Retinal pigment epithelial cell (primary cell): Measurements from ENCODE around the gene CTDSP2.

ENCODE experiments used
- DNase-seq: peaks from one replicate; pipeline ENCODE4 v3.0.0-alpha.2; 2010; ENCODE audit warnings: low read depth
- H3K4me3 ChIP-seq: 2 replicates; pipeline ENCODE4 v1.5.1; 2011; ENCODE audit warnings: mild to moderate bottlenecking, low read length, control low read depth, moderate library complexity
- TF ChIP-seq, protein P1 (sequence below): conservative IDR thresholded peaks from 2 replicates; pipeline ENCODE4 v1.5.1; 2011; ENCODE audit warnings: low read depth, low read length, control low read depth, inconsistent platforms

The CTDSP2 gene

DNA sequence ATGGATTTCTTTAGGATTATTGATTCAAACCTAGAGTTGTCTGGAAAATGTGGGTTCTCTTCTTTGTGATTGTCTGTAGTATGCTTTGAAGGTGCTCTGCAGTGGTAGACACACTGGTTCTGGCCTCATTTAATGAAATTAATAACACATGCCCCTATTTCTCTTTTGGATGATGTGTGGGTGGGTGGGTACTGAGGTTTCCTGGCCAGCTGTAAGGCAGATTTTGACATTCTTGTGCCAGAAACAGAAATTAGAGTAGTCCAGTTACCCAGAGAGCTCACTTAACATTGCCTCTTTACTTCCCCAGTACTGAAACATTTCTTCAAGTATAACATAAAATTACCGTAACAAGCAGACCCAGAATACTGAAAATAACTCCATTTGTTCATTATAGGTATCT, 49.5 kb downstream of the CTDSP2 start:
- DNase-seq, result no peak
- H3K4me3 ChIP-seq, result no peak overlapping the region
- TF ChIP-seq, protein P1, sequence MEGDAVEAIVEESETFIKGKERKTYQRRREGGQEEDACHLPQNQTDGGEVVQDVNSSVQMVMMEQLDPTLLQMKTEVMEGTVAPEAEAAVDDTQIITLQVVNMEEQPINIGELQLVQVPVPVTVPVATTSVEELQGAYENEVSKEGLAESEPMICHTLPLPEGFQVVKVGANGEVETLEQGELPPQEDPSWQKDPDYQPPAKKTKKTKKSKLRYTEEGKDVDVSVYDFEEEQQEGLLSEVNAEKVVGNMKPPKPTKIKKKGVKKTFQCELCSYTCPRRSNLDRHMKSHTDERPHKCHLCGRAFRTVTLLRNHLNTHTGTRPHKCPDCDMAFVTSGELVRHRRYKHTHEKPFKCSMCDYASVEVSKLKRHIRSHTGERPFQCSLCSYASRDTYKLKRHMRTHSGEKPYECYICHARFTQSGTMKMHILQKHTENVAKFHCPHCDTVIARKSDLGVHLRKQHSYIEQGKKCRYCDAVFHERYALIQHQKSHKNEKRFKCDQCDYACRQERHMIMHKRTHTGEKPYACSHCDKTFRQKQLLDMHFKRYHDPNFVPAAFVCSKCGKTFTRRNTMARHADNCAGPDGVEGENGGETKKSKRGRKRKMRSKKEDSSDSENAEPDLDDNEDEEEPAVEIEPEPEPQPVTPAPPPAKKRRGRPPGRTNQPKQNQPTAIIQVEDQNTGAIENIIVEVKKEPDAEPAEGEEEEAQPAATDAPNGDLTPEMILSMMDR, result no peak

DNA sequence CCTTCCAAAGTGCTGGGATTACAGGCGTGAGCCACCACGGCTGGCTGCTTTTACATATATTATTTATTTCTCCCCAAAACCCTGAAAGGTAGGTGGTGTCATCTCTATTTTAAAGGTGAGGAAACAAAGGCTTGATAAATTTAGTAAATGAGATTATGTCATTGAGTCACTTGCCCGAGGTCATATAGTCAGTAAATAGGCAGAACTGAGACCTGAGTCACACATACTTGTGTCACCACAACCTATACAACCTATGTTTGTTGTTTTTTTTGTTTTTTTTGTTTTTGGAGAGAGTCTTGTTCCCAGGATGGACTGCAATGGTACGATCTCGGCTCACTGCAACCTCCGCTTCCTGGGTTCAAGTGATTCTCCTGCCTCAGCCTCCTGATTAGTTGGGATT, 51.2 kb downstream of the CTDSP2 start:
- no peak overlapping the region for H3K4me3 ChIP-seq
- TF ChIP-seq, protein P1, result no peak
- no peak for DNase-seq

DNA sequence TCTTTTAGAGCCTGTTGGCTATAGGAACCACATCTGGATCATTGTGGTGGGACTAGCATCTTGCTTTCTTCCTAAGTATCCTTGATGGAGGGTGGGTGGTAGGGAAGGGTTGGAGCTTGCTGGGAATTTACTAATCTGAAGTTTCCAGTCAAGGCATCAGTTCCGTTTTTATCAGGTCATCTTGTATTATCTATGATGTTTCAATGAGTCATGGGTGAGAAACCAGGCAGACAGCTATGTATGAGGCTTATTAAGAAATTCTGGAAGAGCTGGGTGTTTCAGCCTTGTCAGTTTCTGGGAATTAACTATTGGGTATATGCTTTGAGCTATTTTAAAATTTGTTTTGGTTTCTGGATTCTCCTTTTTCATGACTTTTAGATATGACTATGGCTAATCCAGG, 52.6 kb downstream of the CTDSP2 start:
- no peak for DNase-seq

DNA sequence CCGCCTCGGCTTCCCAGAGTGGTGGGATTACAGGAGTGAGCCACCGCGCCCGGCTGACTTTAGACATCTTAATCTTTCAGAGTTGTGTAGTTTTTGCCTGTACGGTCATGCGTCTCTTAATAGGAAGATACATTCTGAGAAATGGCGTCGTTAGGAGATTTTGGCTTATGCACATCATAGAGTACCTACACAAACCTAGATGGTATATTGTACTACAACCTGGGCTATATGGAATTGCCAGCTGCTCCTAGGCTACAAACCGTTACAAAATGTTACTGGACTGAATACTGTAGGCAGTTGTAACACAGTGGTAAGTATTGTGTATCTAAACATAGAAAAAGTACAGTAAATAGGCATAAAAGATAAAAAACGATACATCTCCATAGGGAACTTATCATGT, 62.7 kb downstream of the CTDSP2 start:
- no peak for DNase-seq
- no peak overlapping the region for H3K4me3 ChIP-seq
- TF ChIP-seq, protein P1, result no peak

More for the DNA sequence above, 52.6 kb downstream of the CTDSP2 start:
- H3K4me3 ChIP-seq, result no peak overlapping the region
- TF ChIP-seq, protein P1, result no peak

DNA sequence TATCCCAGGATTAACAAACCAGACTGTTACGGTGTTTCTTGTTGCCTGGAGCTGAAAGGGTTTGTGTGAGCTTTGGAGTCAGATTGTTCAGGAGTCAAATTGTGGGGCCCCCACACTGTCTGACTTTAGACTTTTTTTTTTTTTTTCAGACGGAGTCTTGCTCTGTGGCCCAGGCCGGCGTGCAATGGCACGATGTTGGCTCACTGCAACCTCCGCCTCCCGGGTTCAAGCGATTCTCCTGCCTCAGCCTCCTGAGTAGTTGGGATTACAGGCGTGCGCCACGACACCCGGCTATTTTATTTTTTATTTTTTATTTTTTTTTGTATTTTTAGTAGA, 63.1 kb downstream of the CTDSP2 start:
- no peak for DNase-seq
- TF ChIP-seq, protein P1, result no peak
- H3K4me3 ChIP-seq, result peak overlapping the region; percentile 85

DNA sequence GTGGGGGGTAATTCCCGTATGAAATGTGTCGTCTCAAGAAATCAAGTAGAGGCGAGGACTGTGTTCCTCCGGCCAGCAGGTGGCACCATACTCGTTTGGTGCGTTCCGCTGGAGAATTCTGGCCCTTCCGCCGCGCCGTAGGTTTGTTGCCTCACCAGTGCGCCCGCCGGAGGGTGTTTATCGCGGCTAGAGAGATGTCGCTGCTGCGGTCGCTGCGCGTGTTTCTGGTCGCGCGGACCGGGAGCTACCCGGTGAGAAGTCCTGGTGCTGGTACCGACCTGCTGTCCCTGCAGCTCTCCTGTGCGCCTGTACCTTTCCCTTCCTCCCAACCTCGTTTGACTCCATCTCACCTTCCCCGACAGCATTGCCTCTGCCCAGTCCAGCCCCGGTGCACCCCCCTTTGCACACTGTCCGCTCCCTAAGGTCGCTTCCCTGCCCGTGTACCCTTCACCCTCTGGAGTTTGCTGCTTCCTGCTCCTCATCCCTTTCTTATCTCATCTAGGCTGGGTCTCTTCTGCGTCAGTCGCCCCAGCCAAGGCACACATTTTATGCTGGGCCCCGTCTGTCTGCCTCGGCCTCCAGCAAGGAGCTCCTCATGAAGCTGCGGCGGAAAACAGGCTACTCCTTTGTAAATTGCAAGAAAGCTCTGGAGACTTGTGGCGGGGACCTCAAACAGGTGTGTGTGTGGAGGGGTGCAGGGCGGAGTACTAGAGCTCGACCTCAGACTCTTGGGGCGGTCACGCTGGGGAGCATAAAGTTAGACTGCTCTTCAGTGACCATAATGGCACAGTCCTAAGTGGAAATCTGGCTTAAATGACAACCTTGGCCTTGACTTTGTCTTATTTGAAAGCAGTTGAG, 63.7 kb downstream of the CTDSP2 start, which contains the start of gene TSFM:
Gene TSFM, plus strand, starts transcription at position 180 of the 858 bp plus-strand sequence. Its CDS starts 15 bp downstream, at position 195.
- TF ChIP-seq, protein P1, result peak; percentile 92
- peak within 1 kb of the TSS; percentile 85 for H3K4me3 ChIP-seq
- peak; percentile 77 for DNase-seq

DNA sequence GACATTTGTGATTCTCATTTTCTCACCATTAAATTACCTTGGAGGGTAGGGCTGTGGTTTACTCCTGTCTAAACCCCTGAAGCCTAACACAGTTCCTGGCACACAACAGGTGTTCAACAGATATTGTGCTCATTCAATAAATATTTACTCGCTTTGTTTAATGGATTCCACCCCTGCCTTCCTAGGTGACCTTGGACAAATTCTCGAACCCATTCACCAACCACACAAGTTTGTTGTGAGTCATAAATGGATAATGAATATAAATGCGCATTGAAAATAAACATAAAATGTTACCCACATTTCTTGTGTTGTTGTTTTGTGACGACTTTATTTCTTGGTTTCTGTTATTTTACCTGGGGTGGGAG, 64.3 kb downstream of the CTDSP2 start:
- TF ChIP-seq, protein P1, result no peak
- no peak overlapping the region for H3K4me3 ChIP-seq

More for the DNA sequence above, 64.3 kb downstream of the CTDSP2 start:
- no peak for DNase-seq
